HG03039 (cell line): ENCODE data around the gene CXCL1.

Experiments used
- ATAC-seq: cut with Tn5 transposase; IDR thresholded peaks from one replicate; pipeline ENCODE4 v1.9.1; 2021; ENCODE audit warnings: mild to moderate bottlenecking, moderate library complexity; ENCODE audit not compliant: unreplicated experiment

Gene CXCL1

GRCh38 chr4:73850261-73850970 is 18.8 kb upstream of the CXCL1 start:
- ATAC-seq: no peak

GRCh38 chr4:73851293-73851692 is 17.9 kb upstream of the CXCL1 start:
- no peak for ATAC-seq

GRCh38 chr4:73852771-73853170 is 16.4 kb upstream of the CXCL1 start:
- ATAC-seq: no peak

GRCh38 chr4:73853246-73853704 is 15.9 kb upstream of the CXCL1 start, which contains the start of gene PF4V1:
PF4V1 (plus strand) TSS chr4:73853296; CDS start chr4:73853363, 67 bp downstream.
- no peak for ATAC-seq

GRCh38 chr4:73853718-73854473 is 15.3 kb upstream of the CXCL1 start:
- no peak for ATAC-seq

GRCh38 chr4:73855406-73855805 is 13.8 kb upstream of the CXCL1 start:
- ATAC-seq: no peak

GRCh38 chr4:73856518-73856917 is 12.7 kb upstream of the CXCL1 start:
- no peak for ATAC-seq

- ATAC-seq: no peak
Measured at GRCh38 chr4:73859614-73860088, 9.5 kb upstream of the CXCL1 start.

- no peak for ATAC-seq
Measured at GRCh38 chr4:73860181-73860580, 9.0 kb upstream of the CXCL1 start.

GRCh38 chr4:73860917-73861316 is 8.3 kb upstream of the CXCL1 start:
- no peak for ATAC-seq

- ATAC-seq: no peak
Measured at GRCh38 chr4:73862322-73862721, 6.9 kb upstream of the CXCL1 start.

- no peak for ATAC-seq
Measured at GRCh38 chr4:73864365-73864764, 4.8 kb upstream of the CXCL1 start.

GRCh38 chr4:73864961-73865360 is 4.2 kb upstream of the CXCL1 start:
- ATAC-seq: no peak

GRCh38 chr4:73865431-73866096 is 3.6 kb upstream of the CXCL1 start:
- ATAC-seq: no peak

GRCh38 chr4:73866246-73866645 is 2.9 kb upstream of the CXCL1 start:
- no peak for ATAC-seq

- ATAC-seq: no peak
Measured at GRCh38 chr4:73867783-73868182, 1.4 kb upstream of the CXCL1 start.

GRCh38 chr4:73868206-73869129 is 725 bp upstream of the CXCL1 start:
- ATAC-seq: no peak

GRCh38 chr4:73870260-73870659 is 1.1 kb downstream of the CXCL1 start:
- ATAC-seq: no peak

- ATAC-seq: no peak
Measured at GRCh38 chr4:73870768-73871167, 1.6 kb downstream of the CXCL1 start.

- no peak for ATAC-seq
Measured at GRCh38 chr4:73871511-73872310, 2.5 kb downstream of the CXCL1 start.
